BE2C (cell line): ENCODE measurements around the gene OOSP4B.
"Not testable (repeated sequence)": the region's sequence is repeated elsewhere in the genome, so short reads cannot be mapped to it uniquely, and the experiment has no call there.

Source experiments
- DNase-seq: peaks from one replicate; pipeline ENCODE4 v3.0.0-alpha.2; 2020
- H3K27me3 ChIP-seq: fragments of 250-450 bp; sonication (Bioruptor Pico); 2 replicates; pipeline ENCODE4 v1.5.1; 2020; ENCODE audit warnings: mild to moderate bottlenecking
- H3K36me3 ChIP-seq: fragments of 250-450 bp; sonication (Bioruptor Pico); 2 replicates; pipeline ENCODE4 v1.5.1; 2020; ENCODE audit warnings: mild to moderate bottlenecking
- H3K4me1 ChIP-seq: fragments of 250-450 bp; sonication (Bioruptor Pico); 2 replicates; pipeline ENCODE4 v1.5.1; 2020
- H3K4me3 ChIP-seq: 2 replicates; pipeline ENCODE4 v1.5.1; 2011; ENCODE audit warnings: low read depth, low read length
- H3K9me3 ChIP-seq: fragments of 250-450 bp; sonication (Bioruptor Pico); 2 replicates; pipeline ENCODE4 v1.5.1; 2020
- TF ChIP-seq, protein P1 (sequence below): IDR thresholded peaks from 2 replicates; pipeline ENCODE4 v1.5.1; 2012; ENCODE audit warnings: mild to moderate bottlenecking, low read depth, low read length

The OOSP4B gene

DNA sequence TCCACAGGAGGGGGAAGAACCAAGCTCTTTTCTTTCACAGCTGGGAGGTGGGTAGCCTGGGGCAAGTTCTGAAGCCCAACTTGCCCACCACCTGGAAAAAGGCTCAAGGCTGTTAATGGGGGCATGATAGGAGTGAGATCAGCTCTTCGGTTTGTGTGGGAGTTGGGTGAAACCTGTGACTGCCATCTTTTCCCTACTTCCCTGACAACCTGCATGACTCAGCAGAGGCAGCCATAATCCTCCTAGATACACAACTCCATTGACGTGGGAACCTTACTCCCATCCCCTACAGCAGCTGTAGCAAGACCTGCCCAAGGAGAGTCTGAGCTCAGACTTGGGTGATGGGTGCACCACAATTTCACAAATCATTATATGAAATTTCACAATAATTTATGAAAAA, 13.3 kb upstream of the OOSP4B start:
- H3K9me3 ChIP-seq, result no peaks in the 10 kb centered on the region
- DNase-seq, result no peak
- H3K27me3 ChIP-seq, result no peaks in the 10 kb centered on the region
- H3K4me3 ChIP-seq, result no peak overlapping the region
- TF ChIP-seq, protein P1, sequence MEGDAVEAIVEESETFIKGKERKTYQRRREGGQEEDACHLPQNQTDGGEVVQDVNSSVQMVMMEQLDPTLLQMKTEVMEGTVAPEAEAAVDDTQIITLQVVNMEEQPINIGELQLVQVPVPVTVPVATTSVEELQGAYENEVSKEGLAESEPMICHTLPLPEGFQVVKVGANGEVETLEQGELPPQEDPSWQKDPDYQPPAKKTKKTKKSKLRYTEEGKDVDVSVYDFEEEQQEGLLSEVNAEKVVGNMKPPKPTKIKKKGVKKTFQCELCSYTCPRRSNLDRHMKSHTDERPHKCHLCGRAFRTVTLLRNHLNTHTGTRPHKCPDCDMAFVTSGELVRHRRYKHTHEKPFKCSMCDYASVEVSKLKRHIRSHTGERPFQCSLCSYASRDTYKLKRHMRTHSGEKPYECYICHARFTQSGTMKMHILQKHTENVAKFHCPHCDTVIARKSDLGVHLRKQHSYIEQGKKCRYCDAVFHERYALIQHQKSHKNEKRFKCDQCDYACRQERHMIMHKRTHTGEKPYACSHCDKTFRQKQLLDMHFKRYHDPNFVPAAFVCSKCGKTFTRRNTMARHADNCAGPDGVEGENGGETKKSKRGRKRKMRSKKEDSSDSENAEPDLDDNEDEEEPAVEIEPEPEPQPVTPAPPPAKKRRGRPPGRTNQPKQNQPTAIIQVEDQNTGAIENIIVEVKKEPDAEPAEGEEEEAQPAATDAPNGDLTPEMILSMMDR, result no peak
- no peaks in the 10 kb centered on the region for H3K36me3 ChIP-seq
- H3K4me1 ChIP-seq, result no peaks in the 10 kb centered on the region

GRCh38 chr11:60005360-60005759, 11.6 kb upstream of the OOSP4B start:
- DNase-seq, result no peak
- TF ChIP-seq, protein P1, result no peak
- no peaks in the 10 kb centered on the region for H3K4me1 ChIP-seq
- no peaks in the 10 kb centered on the region for H3K27me3 ChIP-seq
- no peaks in the 10 kb centered on the region for H3K36me3 ChIP-seq
- H3K9me3 ChIP-seq, result no peaks in the 10 kb centered on the region
- no peak overlapping the region for H3K4me3 ChIP-seq

DNA sequence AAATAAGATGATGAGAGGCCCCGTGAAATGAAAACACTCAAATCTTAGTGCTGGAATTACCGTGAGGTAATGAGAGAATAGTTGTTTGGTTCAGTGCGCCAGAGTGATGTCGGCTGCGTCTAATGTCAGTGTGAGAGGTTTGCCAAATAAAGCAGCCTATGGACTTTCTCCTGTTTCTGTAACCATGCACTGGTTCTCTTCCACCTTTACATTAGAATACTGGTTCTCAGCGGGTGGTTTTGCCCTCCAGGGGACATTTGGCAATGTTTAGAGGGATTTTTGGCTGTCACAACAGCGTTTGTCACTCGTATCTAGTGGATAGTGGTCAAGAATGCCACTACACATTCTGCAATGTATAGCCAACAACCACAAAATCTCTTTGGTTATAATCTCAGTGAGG, 1.1 kb downstream of the OOSP4B start:
- H3K4me3 ChIP-seq, result no peak overlapping the region
- TF ChIP-seq, protein P1, result no peak
- H3K9me3 ChIP-seq, result no peaks in the 10 kb centered on the region
- H3K36me3 ChIP-seq, result no peaks in the 10 kb centered on the region
- DNase-seq, result no peak
- no peaks in the 10 kb centered on the region for H3K27me3 ChIP-seq
- no peaks in the 10 kb centered on the region for H3K4me1 ChIP-seq

GRCh38 chr11:60020376-60020775, 3.4 kb downstream of the OOSP4B start:
- not testable (repeated sequence) for H3K36me3 ChIP-seq, H3K27me3 ChIP-seq, H3K4me1 ChIP-seq, DNase-seq, H3K9me3 ChIP-seq, H3K4me3 ChIP-seq

DNA sequence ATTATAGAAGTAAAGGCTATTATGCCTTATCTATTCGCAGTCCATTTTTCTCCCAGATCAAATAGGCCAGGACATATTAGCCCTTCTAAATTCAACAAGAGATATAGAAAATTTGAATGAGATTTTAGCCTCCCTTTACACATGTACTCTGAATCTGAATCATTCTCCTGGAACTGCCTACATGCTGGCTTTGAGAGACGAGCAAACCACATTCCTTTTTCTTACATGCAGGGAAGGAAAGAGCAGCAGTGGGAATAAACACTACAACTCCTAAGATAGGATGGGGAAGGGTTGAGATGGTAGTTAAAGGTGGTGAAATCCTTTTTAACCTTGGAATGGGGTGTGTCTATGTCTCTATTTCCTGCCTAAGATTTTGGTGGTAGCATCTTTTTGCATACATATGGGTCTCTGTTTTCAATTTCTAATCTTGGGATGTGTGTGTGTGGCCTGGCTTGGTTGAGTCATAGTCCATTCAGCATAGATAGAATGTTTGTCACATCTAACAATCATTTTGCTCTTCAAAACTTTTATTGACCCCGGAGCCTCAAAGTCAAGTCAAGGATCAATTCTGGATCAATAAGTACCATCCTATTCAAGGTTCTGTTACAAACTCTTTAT, 12.1 kb downstream of the OOSP4B start:
- Histone ChIP-seq H3K4me3 (no peak overlapping the region), H3K9me3 (no peaks in the 10 kb centered on the region), H3K27me3 (no peaks in the 10 kb centered on the region), H3K4me1 (no peaks in the 10 kb centered on the region), H3K36me3 (no peaks in the 10 kb centered on the region)
- no peak for DNase-seq
- TF ChIP-seq, protein P1, result no peak

GRCh38 chr11:60040109-60040508, 23.1 kb downstream of the OOSP4B start, which contains the start of gene OOSP2:
Gene OOSP2, plus strand, starts transcription at chr11:60040409. Its CDS starts 51 bp downstream, at chr11:60040460.
- Histone ChIP-seq H3K27me3 (no peaks in the 10 kb centered on the region), H3K36me3 (no peaks in the 10 kb centered on the region), H3K9me3 (no peaks in the 10 kb centered on the region), H3K4me3 (no peak within 1 kb of the TSS), H3K4me1 (no peaks in the 10 kb centered on the region)
- TF ChIP-seq, protein P1, result no peak
- no peak for DNase-seq

DNA sequence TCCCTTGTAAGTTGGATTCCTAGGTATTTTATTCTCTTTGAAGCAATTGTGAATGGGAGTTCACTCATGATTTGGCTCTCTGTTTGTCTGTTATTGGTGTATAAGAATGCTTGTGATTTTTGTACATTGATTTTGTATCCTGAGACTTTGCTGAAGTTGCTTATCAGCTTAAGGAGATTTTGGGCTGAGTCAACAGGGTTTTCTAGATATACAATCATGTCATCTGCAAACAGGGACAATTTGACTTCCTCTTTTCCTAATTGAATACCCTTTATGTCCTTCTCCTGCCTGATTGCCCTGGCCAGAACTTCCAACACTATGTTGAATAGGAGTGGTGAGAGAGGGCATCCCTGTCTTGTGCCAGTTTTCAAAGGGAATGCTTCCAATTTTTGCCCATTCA, 33.4 kb downstream of the OOSP4B start:
- H3K4me3 ChIP-seq, H3K9me3 ChIP-seq, DNase-seq, H3K27me3 ChIP-seq, H3K4me1 ChIP-seq, H3K36me3 ChIP-seq: not testable (repeated sequence)

- H3K4me3 ChIP-seq, DNase-seq, H3K36me3 ChIP-seq, H3K27me3 ChIP-seq, H3K9me3 ChIP-seq, H3K4me1 ChIP-seq: not testable (repeated sequence)
These were observed 33.9 kb downstream of the OOSP4B start for GRCh38 chr11:60050839-60051238.
